CD14-positive monocyte (primary cell): ENCODE measurements around the gene CHAT. TPM values are rescaled to one million over a fixed set of nuclear protein-coding genes. Genes with fewer than 3 reads are reported as not detected.
A peak's percentile ranks its signal among the peaks of the same experiment; 100 is the strongest.

Experiments
- DNase-seq, 3 donors: peaks; one replicate each; pipeline ENCODE4 v3.0.0-alpha.2; 2011 to 2022
- H2AFZ ChIP-seq: 2 replicates; pipeline ENCODE4 v1.6.0; 2012; ENCODE audit warnings: mild to moderate bottlenecking, low read depth, low read length, inconsistent platforms; ENCODE audit not compliant: insufficient read depth, poor library complexity, severe bottlenecking
- H3K27ac ChIP-seq, 2 donors: 1 replicate in 1 of 2; 2 replicates in 1 of 2; pipeline ENCODE4 v1.5.1; 2012 to 2013; ENCODE audit warnings: low read length in 2 of 2, control low read depth in 1 of 2, inconsistent platforms in 1 of 2, low read depth in 1 of 2, mild to moderate bottlenecking in 1 of 2
- H3K27me3 ChIP-seq, 2 donors: one replicate each; pipeline versions ENCODE4 v1.6.0 to v1.6.1; 2011 to 2013; ENCODE audit warnings: low read length in 2 of 2; ENCODE audit not compliant: control insufficient read depth in 2 of 2, insufficient read depth in 2 of 2
- H3K36me3 ChIP-seq, 2 donors: replicated peaks in 1 of 2; 1 replicate in 1 of 2; 2 replicates in 1 of 2; pipeline versions ENCODE4 v1.5.1 to v1.6.1; 2012 to 2013; ENCODE audit warnings: low read length in 2 of 2, control low read depth in 1 of 2, inconsistent platforms in 1 of 2, mild to moderate bottlenecking in 1 of 2; ENCODE audit not compliant: insufficient read depth in 2 of 2, control insufficient read depth in 1 of 2
- H3K4me1 ChIP-seq, 2 donors: 1 replicate in 1 of 2; 2 replicates in 1 of 2; pipeline versions ENCODE4 v1.5.1 to v1.6.1; 2012 to 2013; ENCODE audit warnings: low read length in 2 of 2, control low read depth in 1 of 2, inconsistent platforms in 1 of 2, mild to moderate bottlenecking in 1 of 2, moderate library complexity in 1 of 2; ENCODE audit not compliant: insufficient read depth in 2 of 2, control insufficient read depth in 1 of 2
- H3K4me2 ChIP-seq: replicated peaks from 2 replicates; pipeline ENCODE3; 2012; ENCODE audit warnings: low read length, moderate library complexity, mild to moderate bottlenecking; ENCODE audit not compliant: poor library complexity, severe bottlenecking; ENCODE audit errors: extremely low read depth
- H3K4me3 ChIP-seq, 3 experiments: fragments of 200-600 bp in 1 of 3; sonication (generic) in 1 of 3; replicated peaks in 1 of 3; 1 replicate in 2 of 3; 2 replicates in 1 of 3; pipeline ENCODE4 v1.5.1; 2011 to 2013; ENCODE audit warnings: low read length in 3 of 3, mild to moderate bottlenecking in 3 of 3, control low read depth in 2 of 3, low read depth in 2 of 3, inconsistent platforms in 1 of 3, moderate library complexity in 1 of 3
- H3K79me2 ChIP-seq: 2 replicates; pipeline ENCODE4 v1.6.0; 2012; ENCODE audit warnings: mild to moderate bottlenecking, control low read depth, inconsistent platforms, low read length, moderate library complexity; ENCODE audit not compliant: insufficient read depth
- H3K9ac ChIP-seq: 2 replicates; pipeline ENCODE4 v1.6.0; 2017; ENCODE audit warnings: low read length, mild to moderate bottlenecking; ENCODE audit not compliant: insufficient read depth, poor library complexity, severe bottlenecking
- H3K9me3 ChIP-seq, 2 donors: replicated peaks in 1 of 2; 1 replicate in 1 of 2; 2 replicates in 1 of 2; pipeline versions ENCODE4 v1.5.1 to v1.6.1; 2012 to 2013; ENCODE audit warnings: low read length in 2 of 2, control low read depth in 1 of 2; ENCODE audit not compliant: control insufficient read depth in 1 of 2, insufficient read depth in 1 of 2
- H4K20me1 ChIP-seq: 2 replicates; pipeline ENCODE4 v1.6.0; 2012; ENCODE audit warnings: mild to moderate bottlenecking, low read length, control low read depth, moderate library complexity; ENCODE audit not compliant: insufficient read depth
- H3K27ac Mint-ChIP-seq, 7 donors: one replicate each; pipeline ENCODE4 v1.8.0; 2020; ENCODE audit warnings: mild to moderate bottlenecking in 7 of 7, mixed read lengths in 7 of 7, moderate library complexity in 6 of 7, inconsistent platforms in 2 of 7
- H3K27me3 Mint-ChIP-seq, 3 donors: one replicate each; pipeline ENCODE4 v1.8.0; 2021 to 2022; ENCODE audit warnings: low read depth in 3 of 3, mild to moderate bottlenecking in 3 of 3, mixed read lengths in 3 of 3, moderate library complexity in 3 of 3, inconsistent platforms in 1 of 3
- H3K36me3 Mint-ChIP-seq, 2 donors: one replicate each; pipeline ENCODE4 v1.8.0; 2020; ENCODE audit warnings: mixed read lengths in 2 of 2, inconsistent platforms in 1 of 2, mild to moderate bottlenecking in 1 of 2
- H3K4me1 Mint-ChIP-seq: one replicate; pipeline ENCODE4 v1.8.0; 2020; ENCODE audit warnings: mild to moderate bottlenecking, mixed read lengths
- H3K4me3 Mint-ChIP-seq, 2 donors: one replicate each; pipeline ENCODE4 v1.8.0; 2020; ENCODE audit warnings: mild to moderate bottlenecking in 2 of 2, mixed read lengths in 2 of 2, moderate library complexity in 1 of 2
- H3K9me3 Mint-ChIP-seq, 7 donors: one replicate each; pipeline ENCODE4 v1.8.0; 2020 to 2022; ENCODE audit warnings: mixed read lengths in 7 of 7, mild to moderate bottlenecking in 6 of 7, moderate library complexity in 6 of 7, inconsistent platforms in 2 of 7
- CTCF ChIP-seq: fragments of 200-600 bp; IDR thresholded peaks from one replicate; pipeline ENCODE4 v1.8.0; 2022; ENCODE audit warnings: antibody characterized with exemption, mild to moderate bottlenecking
- WGBS: methylation state at CpG from one replicate; pipeline ENCODE4 v1.1.5; 2013; ENCODE audit warnings: missing lambda C conversion rate; ENCODE audit not compliant: insufficient coverage; 5-methylcytosine and 5-hydroxymethylcytosine counted together
- intact Hi-C, 2 donors: fragments of 100-400 bp; cut with micrococcal nuclease; formaldehyde crosslinking; loops; one replicate each; pipeline versions ENCODE4 v1.15.0 to v1.15.1; 2023
- polyA plus RNA-seq, 3 donors: library from polyadenylated mRNA; depleted of rRNA in 1 of 3; unstranded in 2 of 3; stranded (reverse) in 1 of 3; fragments of 300-500 nt in 2 of 3; fragments of >200 nt in 1 of 3; fragmentation: Illumina TruSeq in 2 of 3; gene quantifications; 1 replicate in 2 of 3; 2 replicates in 1 of 3; pipeline ENCODE4 v1.2.3, GENCODE V29; 2012 to 2021

CHAT gene
- polyA plus RNA-seq, 3 donors, result not detected

- Histone ChIP-seq H3K36me3 (no peaks in the 10 kb centered on the region), H3K4me1 (no peaks in the 10 kb centered on the region), H3K27ac (no peak overlapping the region), H3K4me3 (no peak overlapping the region), H3K4me2 (no peak overlapping the region), H3K27me3 (peaks cover 4 to 24% of the 10 kb centered on the region in 2 donors), H3K9ac (no peak overlapping the region), H3K9me3 (no peaks in the 10 kb centered on the region), H3K79me2 (no peaks in the 10 kb centered on the region), H4K20me1 (no peaks in the 10 kb centered on the region), H2AFZ (no peak overlapping the region)
- Mint-ChIP-seq H3K4me3 (no peak overlapping the region), H3K4me1 (no peaks in the 10 kb centered on the region), H3K9me3 (peaks cover 0 to 4% (median under 1%) of the 10 kb centered on the region in 7 donors), H3K27me3 (peaks cover 32 to 45% (median 37%) of the 10 kb centered on the region in 3 donors), H3K36me3 (no peaks in the 10 kb centered on the region), H3K27ac (peak overlapping the region in 1 of 7 donors; percentile 30)
- DNase-seq, result no peak
- 73% methylated on average over 10 of the region's 10 CpGs for WGBS
- no peak for TF ChIP-seq CTCF
- intact Hi-C loops, result no loop called here
Measured at GRCh38 chr10:49619613-49620012, 5.8 kb downstream of the CHAT start.

- Mint-ChIP-seq H3K36me3 (no peaks in the 10 kb centered on the region), H3K9me3 (peaks cover 0 to 4% (median 0%) of the 10 kb centered on the region in 7 donors), H3K27me3 (peaks cover 26 to 39% (median 31%) of the 10 kb centered on the region in 3 donors), H3K4me1 (no peaks in the 10 kb centered on the region), H3K4me3 (no peak overlapping the region), H3K27ac (no peak overlapping the region)
- intact Hi-C loops, result no loop called here
- Histone ChIP-seq H3K9me3 (no peaks in the 10 kb centered on the region), H4K20me1 (no peaks in the 10 kb centered on the region), H2AFZ (no peak overlapping the region), H3K4me2 (no peak overlapping the region), H3K4me1 (no peaks in the 10 kb centered on the region), H3K27me3 (peaks cover 4 to 16% of the 10 kb centered on the region in 2 donors), H3K9ac (no peak overlapping the region), H3K27ac (no peak overlapping the region), H3K79me2 (no peaks in the 10 kb centered on the region), H3K36me3 (no peaks in the 10 kb centered on the region), H3K4me3 (no peak overlapping the region)
- 93% methylated on average over 8 of the region's 12 CpGs for WGBS
- no peak for DNase-seq
- TF ChIP-seq CTCF, result no peak
Measured at GRCh38 chr10:49620286-49620810, 6.5 kb downstream of the CHAT start.
